GM12878 (cell line): Measurements from ENCODE around the gene NXN.

ENCODE experiments used
- JUND ChIP-seq: IDR thresholded peaks from 2 replicates; pipeline ENCODE4 v1.6.1; 2012; ENCODE audit warnings: low read depth, mild to moderate bottlenecking, low read length, improper control_type of control experiment, moderate library complexity
- POLR2A ChIP-seq: IDR thresholded peaks from 2 replicates; pipeline ENCODE4 v1.6.1; 2011; ENCODE audit warnings: low read depth, mild to moderate bottlenecking, low read length
- RAD51 ChIP-seq: fragments of 450-650 bp; IDR thresholded peaks from 2 replicates; pipeline ENCODE4 v1.6.1; 2016; ENCODE audit warnings: moderate library complexity, mild to moderate bottlenecking, inconsistent platforms
- SIN3A ChIP-seq: IDR thresholded peaks from 2 replicates; pipeline ENCODE4 v1.6.1; 2012; ENCODE audit warnings: low read depth, low read length, improper control_type of control experiment
- SMC3 ChIP-seq: IDR thresholded peaks from 2 replicates; pipeline ENCODE4 v1.6.1; 2011; ENCODE audit warnings: low read length, improper control_type of control experiment, borderline replicate concordance
- SUZ12 ChIP-seq: fragments of 200-600 bp; sonication (generic); IDR thresholded peaks from one replicate; pipeline ENCODE4 v1.6.1; 2018; ENCODE audit warnings: antibody characterized with exemption, mild to moderate bottlenecking; ENCODE audit not compliant: unreplicated experiment
- TCF12 ChIP-seq: IDR thresholded peaks from 2 replicates; pipeline ENCODE4 v1.6.1; 2011; ENCODE audit warnings: low read depth, mild to moderate bottlenecking, low read length
- TF ChIP-seq, protein P1 (sequence below): IDR thresholded peaks from 2 replicates; pipeline ENCODE4 v1.6.1; 2012; ENCODE audit warnings: mild to moderate bottlenecking, low read depth, low read length
- TF ChIP-seq, protein P2 (sequence below): IDR thresholded peaks from 2 replicates; pipeline ENCODE4 v1.6.1; 2011; ENCODE audit warnings: borderline replicate concordance, low read depth, mild to moderate bottlenecking, moderate library complexity, mixed read lengths, low read length; ENCODE audit not compliant: insufficient read depth; ENCODE audit errors: extremely low read length
- TF ChIP-seq, protein P3 (sequence below), 3 experiments: IDR thresholded peaks in 2 of 3; conservative IDR thresholded peaks in 1 of 3; 2 replicates each; pipeline ENCODE4 v1.5.1; 2011; ENCODE audit warnings: low read depth in 3 of 3, low read length in 3 of 3, mild to moderate bottlenecking in 3 of 3, control low read depth in 2 of 3, moderate library complexity in 2 of 3, inconsistent platforms in 1 of 3, mixed read lengths in 1 of 3; ENCODE audit not compliant: control insufficient read depth in 2 of 3, insufficient read depth in 1 of 3; ENCODE audit errors: extremely low read depth in 1 of 3
- TF ChIP-seq, protein P4 (sequence below): IDR thresholded peaks from 2 replicates; pipeline ENCODE4 v1.6.1; 2012; ENCODE audit warnings: low read depth, low read length, improper control_type of control experiment
- TF ChIP-seq, protein P5 (sequence below): IDR thresholded peaks from 2 replicates; pipeline ENCODE4 v1.6.1; 2011; ENCODE audit warnings: mild to moderate bottlenecking, low read depth, low read length, moderate library complexity; ENCODE audit not compliant: insufficient replicate concordance
- TF ChIP-seq, protein P6 (sequence below): fragments of 450-650 bp; conservative IDR thresholded peaks from 2 replicates; pipeline ENCODE4 v1.6.1; 2017; ENCODE audit warnings: mild to moderate bottlenecking, moderate library complexity

DNA sequence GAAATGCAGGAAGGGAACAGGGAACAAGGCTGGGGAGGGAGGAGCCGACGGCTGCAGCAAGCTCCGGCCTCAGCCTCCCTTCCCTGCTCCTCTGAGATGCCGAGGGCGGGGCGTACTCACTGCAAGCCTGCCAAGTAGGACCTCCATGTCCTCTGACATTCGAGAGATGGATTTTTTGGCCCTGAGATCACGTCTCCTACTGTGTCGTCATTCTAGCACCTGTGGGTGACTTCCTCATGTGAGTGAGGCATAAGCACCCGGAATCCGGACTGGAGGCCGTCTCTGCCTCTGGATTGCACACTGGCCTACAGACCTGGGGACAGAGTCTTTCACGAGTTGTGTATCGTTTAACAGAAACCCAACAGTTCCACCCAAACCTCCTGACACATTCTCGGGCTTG, 183.0 kb downstream of the NXN start:
- TF ChIP-seq, protein P1, sequence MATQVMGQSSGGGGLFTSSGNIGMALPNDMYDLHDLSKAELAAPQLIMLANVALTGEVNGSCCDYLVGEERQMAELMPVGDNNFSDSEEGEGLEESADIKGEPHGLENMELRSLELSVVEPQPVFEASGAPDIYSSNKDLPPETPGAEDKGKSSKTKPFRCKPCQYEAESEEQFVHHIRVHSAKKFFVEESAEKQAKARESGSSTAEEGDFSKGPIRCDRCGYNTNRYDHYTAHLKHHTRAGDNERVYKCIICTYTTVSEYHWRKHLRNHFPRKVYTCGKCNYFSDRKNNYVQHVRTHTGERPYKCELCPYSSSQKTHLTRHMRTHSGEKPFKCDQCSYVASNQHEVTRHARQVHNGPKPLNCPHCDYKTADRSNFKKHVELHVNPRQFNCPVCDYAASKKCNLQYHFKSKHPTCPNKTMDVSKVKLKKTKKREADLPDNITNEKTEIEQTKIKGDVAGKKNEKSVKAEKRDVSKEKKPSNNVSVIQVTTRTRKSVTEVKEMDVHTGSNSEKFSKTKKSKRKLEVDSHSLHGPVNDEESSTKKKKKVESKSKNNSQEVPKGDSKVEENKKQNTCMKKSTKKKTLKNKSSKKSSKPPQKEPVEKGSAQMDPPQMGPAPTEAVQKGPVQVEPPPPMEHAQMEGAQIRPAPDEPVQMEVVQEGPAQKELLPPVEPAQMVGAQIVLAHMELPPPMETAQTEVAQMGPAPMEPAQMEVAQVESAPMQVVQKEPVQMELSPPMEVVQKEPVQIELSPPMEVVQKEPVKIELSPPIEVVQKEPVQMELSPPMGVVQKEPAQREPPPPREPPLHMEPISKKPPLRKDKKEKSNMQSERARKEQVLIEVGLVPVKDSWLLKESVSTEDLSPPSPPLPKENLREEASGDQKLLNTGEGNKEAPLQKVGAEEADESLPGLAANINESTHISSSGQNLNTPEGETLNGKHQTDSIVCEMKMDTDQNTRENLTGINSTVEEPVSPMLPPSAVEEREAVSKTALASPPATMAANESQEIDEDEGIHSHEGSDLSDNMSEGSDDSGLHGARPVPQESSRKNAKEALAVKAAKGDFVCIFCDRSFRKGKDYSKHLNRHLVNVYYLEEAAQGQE = no peak
- TF ChIP-seq, protein P2, sequence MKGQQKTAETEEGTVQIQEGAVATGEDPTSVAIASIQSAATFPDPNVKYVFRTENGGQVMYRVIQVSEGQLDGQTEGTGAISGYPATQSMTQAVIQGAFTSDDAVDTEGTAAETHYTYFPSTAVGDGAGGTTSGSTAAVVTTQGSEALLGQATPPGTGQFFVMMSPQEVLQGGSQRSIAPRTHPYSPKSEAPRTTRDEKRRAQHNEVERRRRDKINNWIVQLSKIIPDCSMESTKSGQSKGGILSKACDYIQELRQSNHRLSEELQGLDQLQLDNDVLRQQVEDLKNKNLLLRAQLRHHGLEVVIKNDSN = no peak
- TF ChIP-seq POLR2A = no peak
- TF ChIP-seq JUND = no peak
- TF ChIP-seq, protein P3, sequence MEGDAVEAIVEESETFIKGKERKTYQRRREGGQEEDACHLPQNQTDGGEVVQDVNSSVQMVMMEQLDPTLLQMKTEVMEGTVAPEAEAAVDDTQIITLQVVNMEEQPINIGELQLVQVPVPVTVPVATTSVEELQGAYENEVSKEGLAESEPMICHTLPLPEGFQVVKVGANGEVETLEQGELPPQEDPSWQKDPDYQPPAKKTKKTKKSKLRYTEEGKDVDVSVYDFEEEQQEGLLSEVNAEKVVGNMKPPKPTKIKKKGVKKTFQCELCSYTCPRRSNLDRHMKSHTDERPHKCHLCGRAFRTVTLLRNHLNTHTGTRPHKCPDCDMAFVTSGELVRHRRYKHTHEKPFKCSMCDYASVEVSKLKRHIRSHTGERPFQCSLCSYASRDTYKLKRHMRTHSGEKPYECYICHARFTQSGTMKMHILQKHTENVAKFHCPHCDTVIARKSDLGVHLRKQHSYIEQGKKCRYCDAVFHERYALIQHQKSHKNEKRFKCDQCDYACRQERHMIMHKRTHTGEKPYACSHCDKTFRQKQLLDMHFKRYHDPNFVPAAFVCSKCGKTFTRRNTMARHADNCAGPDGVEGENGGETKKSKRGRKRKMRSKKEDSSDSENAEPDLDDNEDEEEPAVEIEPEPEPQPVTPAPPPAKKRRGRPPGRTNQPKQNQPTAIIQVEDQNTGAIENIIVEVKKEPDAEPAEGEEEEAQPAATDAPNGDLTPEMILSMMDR (IDR thresholded peaks at IDR 0.05 in 2 of 3, conservative IDR thresholded peaks at IDR 0.05 in 1 of 3; ENCODE audit: control insufficient read depth in 2 of 3, extremely low read depth in 1 of 3, insufficient read depth in 1 of 3, low read depth in 3 of 3, low read length in 3 of 3) = no peak
- no peak for TF ChIP-seq TCF12
- TF ChIP-seq, protein P4, sequence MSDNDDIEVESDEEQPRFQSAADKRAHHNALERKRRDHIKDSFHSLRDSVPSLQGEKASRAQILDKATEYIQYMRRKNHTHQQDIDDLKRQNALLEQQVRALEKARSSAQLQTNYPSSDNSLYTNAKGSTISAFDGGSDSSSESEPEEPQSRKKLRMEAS = no peak
- no peak for TF ChIP-seq SUZ12
- no peak for TF ChIP-seq SIN3A
- TF ChIP-seq, protein P5, sequence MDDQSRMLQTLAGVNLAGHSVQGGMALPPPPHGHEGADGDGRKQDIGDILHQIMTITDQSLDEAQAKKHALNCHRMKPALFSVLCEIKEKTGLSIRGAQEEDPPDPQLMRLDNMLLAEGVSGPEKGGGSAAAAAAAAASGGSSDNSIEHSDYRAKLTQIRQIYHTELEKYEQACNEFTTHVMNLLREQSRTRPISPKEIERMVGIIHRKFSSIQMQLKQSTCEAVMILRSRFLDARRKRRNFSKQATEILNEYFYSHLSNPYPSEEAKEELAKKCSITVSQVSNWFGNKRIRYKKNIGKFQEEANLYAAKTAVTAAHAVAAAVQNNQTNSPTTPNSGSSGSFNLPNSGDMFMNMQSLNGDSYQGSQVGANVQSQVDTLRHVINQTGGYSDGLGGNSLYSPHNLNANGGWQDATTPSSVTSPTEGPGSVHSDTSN = no peak
- no peak for TF ChIP-seq SMC3
- TF ChIP-seq, protein P6, sequence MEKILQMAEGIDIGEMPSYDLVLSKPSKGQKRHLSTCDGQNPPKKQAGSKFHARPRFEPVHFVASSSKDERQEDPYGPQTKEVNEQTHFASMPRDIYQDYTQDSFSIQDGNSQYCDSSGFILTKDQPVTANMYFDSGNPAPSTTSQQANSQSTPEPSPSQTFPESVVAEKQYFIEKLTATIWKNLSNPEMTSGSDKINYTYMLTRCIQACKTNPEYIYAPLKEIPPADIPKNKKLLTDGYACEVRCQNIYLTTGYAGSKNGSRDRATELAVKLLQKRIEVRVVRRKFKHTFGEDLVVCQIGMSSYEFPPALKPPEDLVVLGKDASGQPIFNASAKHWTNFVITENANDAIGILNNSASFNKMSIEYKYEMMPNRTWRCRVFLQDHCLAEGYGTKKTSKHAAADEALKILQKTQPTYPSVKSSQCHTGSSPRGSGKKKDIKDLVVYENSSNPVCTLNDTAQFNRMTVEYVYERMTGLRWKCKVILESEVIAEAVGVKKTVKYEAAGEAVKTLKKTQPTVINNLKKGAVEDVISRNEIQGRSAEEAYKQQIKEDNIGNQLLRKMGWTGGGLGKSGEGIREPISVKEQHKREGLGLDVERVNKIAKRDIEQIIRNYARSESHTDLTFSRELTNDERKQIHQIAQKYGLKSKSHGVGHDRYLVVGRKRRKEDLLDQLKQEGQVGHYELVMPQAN = no peak
- TF ChIP-seq RAD51 = no peak
